ENCODE measurements around the gene FGD2. TPM values are rescaled to one million over a fixed set of nuclear protein-coding genes. Genes with fewer than 3 reads are reported as not detected.

Gene FGD2
- total RNA-seq, 1 experiment from 2014 or later, result 0.13 TPM

DNA sequence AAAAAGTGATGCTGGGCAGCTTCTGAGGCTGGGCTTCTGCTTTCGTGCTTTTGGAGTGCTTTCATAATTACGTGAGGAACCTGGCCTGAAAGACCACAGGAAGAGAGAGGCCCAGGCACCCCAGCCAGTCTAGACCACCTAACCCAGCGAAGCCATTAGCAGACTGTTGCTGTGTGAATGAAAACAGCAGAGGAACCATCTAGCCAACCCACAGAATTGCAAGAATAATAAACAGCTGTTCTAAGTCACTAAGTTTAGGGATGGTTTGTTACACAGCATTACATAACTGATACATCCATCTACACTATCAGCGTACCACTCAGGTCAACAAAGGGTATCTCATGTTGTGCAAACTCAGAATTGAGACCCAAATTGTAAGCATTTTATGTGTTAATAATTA is 34.5 kb downstream of the FGD2 start:
- H3K4me2 ChIP-seq (ENCODE audit: insufficient read depth, insufficient read length, low read length), result no peak overlapping the region
- 0 out of 5 replicates have a peak, but pooled peaks cover 0 to 3% of the 10 kb centered on the region in 2 experiments for H3K9me3 Mint-ChIP-seq
- no peaks in the 10 kb centered on the region for H3K4me1 ChIP-seq (ENCODE audit: insufficient read depth, low read length)
- no peaks in the 10 kb centered on the region for H3K79me1 ChIP-seq (ENCODE audit: insufficient read depth, low read depth, low read length, poor library complexity, severe bottlenecking)
- no peaks in the 10 kb centered on the region for H4K20me1 ChIP-seq (ENCODE audit: control insufficient read depth, insufficient read depth, insufficient read length)
- H2AK5ac ChIP-seq (ENCODE audit: insufficient read length, low read length), result no peak overlapping the region
- H2AFZ ChIP-seq (ENCODE audit: low read length), result no peak overlapping the region
- H3K27me3 Mint-ChIP-seq (ENCODE audit: low read depth), result no peaks in the 10 kb centered on the region
- WGBS (ENCODE audit: extremely low coverage, insufficient read length, low lambda C conversion rate), result no CpG with 5 or more reads among the region's 4 CpGs
- no peak overlapping the region for H3K4ac ChIP-seq (ENCODE audit: low read depth, low read length)
- H2BK15ac ChIP-seq (ENCODE audit: low read depth, low read length), result no peak overlapping the region
- H3K4me3 Mint-ChIP-seq, result no peak overlapping the region
- no peak overlapping the region for H2BK5ac ChIP-seq (ENCODE audit: insufficient read length, low read length)
- H3K4me1 Mint-ChIP-seq, result peaks cover 5 to 10% of the 10 kb centered on the region in 2 experiments
- H3K9me3 ChIP-seq (ENCODE audit: control insufficient read depth, low read depth, low read length), result no peaks in the 10 kb centered on the region
- DNase-seq, result no peak
- no peak overlapping the region for H3K14ac ChIP-seq (ENCODE audit: insufficient read depth, low read length)
- H3K27ac ChIP-seq (ENCODE audit: insufficient read length, low read depth, low read length), result no peak overlapping the region
- no peak overlapping the region for H4K91ac ChIP-seq (ENCODE audit: insufficient read length, low read depth, low read length)
- H3K23me2 ChIP-seq (ENCODE audit: insufficient read length, low read depth, low read length, poor library complexity, severe bottlenecking), result no peaks in the 10 kb centered on the region
- TF ChIP-seq, protein P1, sequence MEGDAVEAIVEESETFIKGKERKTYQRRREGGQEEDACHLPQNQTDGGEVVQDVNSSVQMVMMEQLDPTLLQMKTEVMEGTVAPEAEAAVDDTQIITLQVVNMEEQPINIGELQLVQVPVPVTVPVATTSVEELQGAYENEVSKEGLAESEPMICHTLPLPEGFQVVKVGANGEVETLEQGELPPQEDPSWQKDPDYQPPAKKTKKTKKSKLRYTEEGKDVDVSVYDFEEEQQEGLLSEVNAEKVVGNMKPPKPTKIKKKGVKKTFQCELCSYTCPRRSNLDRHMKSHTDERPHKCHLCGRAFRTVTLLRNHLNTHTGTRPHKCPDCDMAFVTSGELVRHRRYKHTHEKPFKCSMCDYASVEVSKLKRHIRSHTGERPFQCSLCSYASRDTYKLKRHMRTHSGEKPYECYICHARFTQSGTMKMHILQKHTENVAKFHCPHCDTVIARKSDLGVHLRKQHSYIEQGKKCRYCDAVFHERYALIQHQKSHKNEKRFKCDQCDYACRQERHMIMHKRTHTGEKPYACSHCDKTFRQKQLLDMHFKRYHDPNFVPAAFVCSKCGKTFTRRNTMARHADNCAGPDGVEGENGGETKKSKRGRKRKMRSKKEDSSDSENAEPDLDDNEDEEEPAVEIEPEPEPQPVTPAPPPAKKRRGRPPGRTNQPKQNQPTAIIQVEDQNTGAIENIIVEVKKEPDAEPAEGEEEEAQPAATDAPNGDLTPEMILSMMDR (conservative IDR thresholded peaks at IDR 0.05), result no peak
- no peaks in the 10 kb centered on the region for H3K27me3 ChIP-seq (ENCODE audit: insufficient read depth, low read length)
- H3K9ac ChIP-seq (ENCODE audit: extremely low read depth, insufficient read length, low read length), result no peak overlapping the region
- H3T11ph ChIP-seq (ENCODE audit: low read length), result no peak overlapping the region
- no peak overlapping the region for H4K8ac ChIP-seq (replicated peaks; ENCODE audit: insufficient read length, low read depth, low read length)
- H2BK20ac ChIP-seq (ENCODE audit: low read depth, low read length, poor library complexity, severe bottlenecking), result no peak overlapping the region
- no peak overlapping the region for H2BK120ac ChIP-seq (ENCODE audit: low read depth, low read length, poor library complexity, severe bottlenecking)
- no peak overlapping the region for H3K23ac ChIP-seq (ENCODE audit: insufficient read length, low read depth, low read length)
- H2BK12ac ChIP-seq (ENCODE audit: insufficient read length, low read depth, low read length), result no peak overlapping the region
- H3K18ac ChIP-seq (ENCODE audit: insufficient read length, low read depth, low read length), result no peak overlapping the region
- no peak overlapping the region for H3K56ac ChIP-seq (ENCODE audit: insufficient read length, low read depth, low read length)
- H3K27ac Mint-ChIP-seq, result no peak overlapping the region
- peaks cover 0 to 4% (median 0%) of the 10 kb centered on the region in 3 experiments; a peak in 1 of 7 replicates for H3K36me3 Mint-ChIP-seq (ENCODE audit: insufficient read depth in 1 of 3, low read depth in 3 of 3)
- H3K79me2 ChIP-seq (ENCODE audit: insufficient read depth, low read length), result no peaks in the 10 kb centered on the region
- H4K5ac ChIP-seq (ENCODE audit: insufficient read length, low read depth, low read length), result no peak overlapping the region
